B cell (primary cell): ENCODE results near the gene WT1. TPM values are rescaled to one million over a fixed set of nuclear protein-coding genes. Genes with fewer than 3 reads are reported as not detected.

Experiments
- ATAC-seq: fragments of 200-7000 bp; cut with Tn5 transposase; one replicate; pipeline ENCODE4 v1.10.0; 2021; ENCODE audit warnings: low read depth, mild to moderate bottlenecking, moderate number of reproducible peaks, moderate library complexity
- CTCF ChIA-PET: fragments of 350-600 bp; sonication (Branson Sonifier 250); formaldehyde crosslinking; loops from one replicate; lab custom pipeline; 2021; ENCODE audit warnings: antibody characterized with exemption, inconsistent platforms; lab: Charles Lee
- POLR2A ChIA-PET: fragments of 350-600 bp; sonication (Branson Sonifier 250); formaldehyde crosslinking; loops from one replicate; lab custom pipeline; 2021; ENCODE audit warnings: antibody characterized with exemption; lab: Charles Lee
- DNase-seq: peaks from one replicate; pipeline ENCODE4 v3.0.0; 2013
- H2AFZ ChIP-seq: 2 replicates; pipeline ENCODE4 v1.6.1; 2012; ENCODE audit warnings: mild to moderate bottlenecking, low read depth, low read length; ENCODE audit not compliant: insufficient read depth, poor library complexity, severe bottlenecking
- H3K27ac ChIP-seq, 2 donors: 1 replicate in 1 of 2; 2 replicates in 1 of 2; pipeline ENCODE4 v1.5.1; 2012 to 2013; ENCODE audit warnings: low read length in 2 of 2, mild to moderate bottlenecking in 2 of 2, moderate library complexity in 1 of 2
- H3K27me3 ChIP-seq, 4 experiments: fragments of 200-600 bp in 1 of 4; sonication (generic) in 1 of 4; replicated peaks in 1 of 4; 1 replicate in 2 of 4; 2 replicates in 2 of 4; pipeline versions ENCODE4 v1.6.1 to v1.7.0; 2013 to 2016; ENCODE audit warnings: low read length in 3 of 4, mild to moderate bottlenecking in 2 of 4, mixed read lengths in 1 of 4, moderate library complexity in 1 of 4; ENCODE audit not compliant: insufficient read depth in 4 of 4, control insufficient read depth in 3 of 4; ENCODE audit errors: control extremely low read depth in 1 of 4
- H3K36me3 ChIP-seq, 2 experiments: replicated peaks in 1 of 2; 1 replicate in 1 of 2; 2 replicates in 1 of 2; pipeline versions ENCODE4 v1.6.1 to v1.7.1; 2013; ENCODE audit warnings: low read length in 1 of 2; ENCODE audit not compliant: insufficient read depth in 2 of 2, control insufficient read depth in 1 of 2; ENCODE audit errors: control extremely low read depth in 1 of 2, extremely low read depth in 1 of 2
- H3K4me1 ChIP-seq, 2 donors: fragments of 200-600 bp in 1 of 2; sonication (generic) in 1 of 2; 1 replicate in 1 of 2; 2 replicates in 1 of 2; pipeline versions ENCODE4 v1.5.1 to v1.6.1; 2013 to 2017; ENCODE audit warnings: low read length in 2 of 2; ENCODE audit not compliant: control insufficient read depth in 2 of 2, insufficient read depth in 2 of 2
- H3K4me2 ChIP-seq: replicated peaks from 2 replicates; pipeline ENCODE3; 2012; ENCODE audit warnings: mild to moderate bottlenecking, low read depth, low read length; ENCODE audit not compliant: poor library complexity, severe bottlenecking
- H3K4me3 ChIP-seq, 5 experiments: fragments of 200-600 bp in 1 of 5; sonication (generic) in 1 of 5; 1 replicate in 3 of 5; 2 replicates in 2 of 5; pipeline versions ENCODE4 v1.5.1 to v1.7.0; 2011 to 2016; ENCODE audit warnings: low read length in 4 of 5, mild to moderate bottlenecking in 4 of 5, low read depth in 2 of 5, control low read depth in 1 of 5, moderate library complexity in 1 of 5; ENCODE audit not compliant: insufficient read depth in 1 of 5; ENCODE audit errors: control extremely low read depth in 1 of 5, extremely low read depth in 1 of 5
- H3K79me2 ChIP-seq: fragments of 200-600 bp; sonication (generic); one replicate; pipeline ENCODE4 v1.6.0; 2016; ENCODE audit warnings: low read length; ENCODE audit not compliant: control insufficient read depth, insufficient read depth
- H3K9ac ChIP-seq: fragments of 200-600 bp; sonication (generic); 2 replicates; pipeline ENCODE4 v1.6.1; 2017; ENCODE audit warnings: mild to moderate bottlenecking, low read length, moderate library complexity
- H3K9me3 ChIP-seq, 3 donors: one replicate each; pipeline versions ENCODE4 v1.6.1 to v1.7.1; 2013; ENCODE audit warnings: low read length in 2 of 3; ENCODE audit not compliant: control insufficient read depth in 2 of 3, insufficient read depth in 1 of 3; ENCODE audit errors: control extremely low read depth in 1 of 3
- H4K20me1 ChIP-seq: 2 replicates; pipeline ENCODE4 v1.6.0; 2012; ENCODE audit warnings: mild to moderate bottlenecking, low read length; ENCODE audit not compliant: insufficient read depth, control insufficient read depth, poor library complexity, severe bottlenecking
- H3K27ac Mint-ChIP-seq: one replicate; pipeline ENCODE4 v1.8.0; 2021; ENCODE audit warnings: mixed read lengths
- H3K27me3 Mint-ChIP-seq: one replicate; pipeline ENCODE4 v1.8.0; 2021; ENCODE audit warnings: mixed read lengths
- H3K4me1 Mint-ChIP-seq: one replicate; pipeline ENCODE4 v1.8.0; 2021; ENCODE audit warnings: mixed read lengths
- H3K4me3 Mint-ChIP-seq: one replicate; pipeline ENCODE4 v1.8.0; 2021; ENCODE audit warnings: mixed read lengths
- H3K9me3 Mint-ChIP-seq: one replicate; pipeline ENCODE4 v1.8.0; 2022; ENCODE audit warnings: mixed read lengths; ENCODE audit not compliant: insufficient read depth
- EZH2 ChIP-seq: IDR thresholded peaks from 2 replicates; pipeline ENCODE4 v1.6.1; 2012; ENCODE audit warnings: borderline replicate concordance, low read depth, mild to moderate bottlenecking, moderate library complexity, low read length; ENCODE audit not compliant: insufficient read depth, poor library complexity, severe bottlenecking
- WGBS: methylation state at CpG from one replicate; pipeline ENCODE4 v1.1.5; 2013; ENCODE audit warnings: missing lambda C conversion rate; ENCODE audit not compliant: insufficient coverage; 5-methylcytosine and 5-hydroxymethylcytosine counted together
- intact Hi-C: fragments of 100-400 bp; cut with micrococcal nuclease; formaldehyde crosslinking; loops from one replicate; pipeline ENCODE4 v1.10.0; 2022
- polyA plus RNA-seq: library from polyadenylated mRNA; depleted of rRNA; stranded (reverse); fragments of >200 nt; gene quantifications from 2 replicates; pipeline ENCODE4 v1.2.3, GENCODE V29; 2012
- total RNA-seq, 2 donors: library from RNA; stranded (reverse); fragments of 120-200 nt in 1 of 2; gene quantifications; 1 replicate in 1 of 2; 2 replicates in 1 of 2; pipeline versions ENCODE4 v1.2.3 to v1.2.4, GENCODE V29; 2013 to 2022
- TF ChIP-seq, protein P1 (sequence below): fragments of 200-600 bp; IDR thresholded peaks from one replicate; pipeline ENCODE4 v1.8.0; 2022; ENCODE audit warnings: antibody characterized with exemption, mild to moderate bottlenecking

WT1 gene
- total and polyA plus RNA-seq, 2 donors (not counting 1 experiment from before 2014, with no cell fraction given): not detected

DNA sequence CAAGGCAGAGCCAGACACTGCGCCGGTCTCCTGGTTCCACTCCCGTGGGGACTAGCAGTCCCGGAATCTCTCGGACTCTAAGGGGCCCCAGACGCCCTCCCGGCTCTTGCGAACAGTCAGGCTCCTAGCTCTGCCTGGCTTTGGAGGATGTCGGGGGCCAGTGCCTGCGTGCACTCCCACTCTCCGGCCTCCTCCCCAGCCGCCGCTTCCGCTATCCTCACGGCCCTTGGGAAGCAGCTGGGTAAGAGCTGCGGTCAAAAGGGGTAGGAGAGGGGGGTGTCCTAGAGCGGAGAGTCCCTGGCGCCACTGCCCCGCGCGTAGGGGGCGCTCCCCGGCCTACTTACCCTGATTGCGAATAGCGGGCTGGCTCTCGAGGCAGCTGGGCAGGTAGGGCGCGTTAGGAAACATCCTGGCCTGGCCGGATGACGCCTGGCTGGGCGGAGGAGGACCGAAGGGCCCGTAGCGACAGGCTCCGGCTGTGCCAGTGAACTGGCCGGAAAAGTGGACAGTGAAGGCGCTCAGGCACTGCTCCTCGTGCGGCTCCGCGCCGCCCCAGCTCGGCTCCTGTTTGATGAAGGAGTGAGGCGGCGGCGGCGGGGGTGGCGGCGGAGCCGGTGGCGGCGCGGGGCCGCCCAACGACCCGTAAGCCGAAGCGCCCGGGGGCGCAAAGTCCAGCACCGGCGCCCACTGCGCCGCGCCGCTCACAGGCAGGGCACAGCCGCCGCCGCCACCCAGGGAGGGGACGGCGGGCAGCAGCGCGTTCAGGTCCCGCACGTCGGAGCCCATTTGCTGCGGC is 785 bp downstream of the WT1 start:
- Histone ChIP-seq H3K36me3 (no peaks in the 10 kb centered on the region), H3K9ac (no peak overlapping the region), H4K20me1 (no peaks in the 10 kb centered on the region), H3K27me3 (peaks cover 0 to 90% (median 40%) of the 10 kb centered on the region in 4 experiments), H3K27ac (no peak overlapping the region), H3K9me3 (peaks cover 0 to 51% (median 0%) of the 10 kb centered on the region in 3 donors), H3K79me2 (no peaks in the 10 kb centered on the region), H3K4me2 (no peak overlapping the region), H3K4me3 (no peak overlapping the region), H2AFZ (no peak overlapping the region), H3K4me1 (peaks cover 19% of the 10 kb centered on the region in 2 donors)
- no peak overlapping the region for H3K4me3 Mint-ChIP-seq
- TF ChIP-seq, protein P1, sequence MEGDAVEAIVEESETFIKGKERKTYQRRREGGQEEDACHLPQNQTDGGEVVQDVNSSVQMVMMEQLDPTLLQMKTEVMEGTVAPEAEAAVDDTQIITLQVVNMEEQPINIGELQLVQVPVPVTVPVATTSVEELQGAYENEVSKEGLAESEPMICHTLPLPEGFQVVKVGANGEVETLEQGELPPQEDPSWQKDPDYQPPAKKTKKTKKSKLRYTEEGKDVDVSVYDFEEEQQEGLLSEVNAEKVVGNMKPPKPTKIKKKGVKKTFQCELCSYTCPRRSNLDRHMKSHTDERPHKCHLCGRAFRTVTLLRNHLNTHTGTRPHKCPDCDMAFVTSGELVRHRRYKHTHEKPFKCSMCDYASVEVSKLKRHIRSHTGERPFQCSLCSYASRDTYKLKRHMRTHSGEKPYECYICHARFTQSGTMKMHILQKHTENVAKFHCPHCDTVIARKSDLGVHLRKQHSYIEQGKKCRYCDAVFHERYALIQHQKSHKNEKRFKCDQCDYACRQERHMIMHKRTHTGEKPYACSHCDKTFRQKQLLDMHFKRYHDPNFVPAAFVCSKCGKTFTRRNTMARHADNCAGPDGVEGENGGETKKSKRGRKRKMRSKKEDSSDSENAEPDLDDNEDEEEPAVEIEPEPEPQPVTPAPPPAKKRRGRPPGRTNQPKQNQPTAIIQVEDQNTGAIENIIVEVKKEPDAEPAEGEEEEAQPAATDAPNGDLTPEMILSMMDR: no peak
- no peak for TF ChIP-seq EZH2
- no peaks in the 10 kb centered on the region for H3K9me3 Mint-ChIP-seq
- H3K27me3 Mint-ChIP-seq: peaks cover 60% of the 10 kb centered on the region
- CTCF ChIA-PET: no interaction called here
- H3K27ac Mint-ChIP-seq: no peak overlapping the region
- DNase-seq (no peak), ATAC-seq (no peak)
- 7% methylated on average over 75 of the region's 77 CpGs for WGBS
- POLR2A ChIA-PET: no interaction called here
- intact Hi-C loops: no loop called here
- H3K4me1 Mint-ChIP-seq: peaks cover 26% of the 10 kb centered on the region

DNA sequence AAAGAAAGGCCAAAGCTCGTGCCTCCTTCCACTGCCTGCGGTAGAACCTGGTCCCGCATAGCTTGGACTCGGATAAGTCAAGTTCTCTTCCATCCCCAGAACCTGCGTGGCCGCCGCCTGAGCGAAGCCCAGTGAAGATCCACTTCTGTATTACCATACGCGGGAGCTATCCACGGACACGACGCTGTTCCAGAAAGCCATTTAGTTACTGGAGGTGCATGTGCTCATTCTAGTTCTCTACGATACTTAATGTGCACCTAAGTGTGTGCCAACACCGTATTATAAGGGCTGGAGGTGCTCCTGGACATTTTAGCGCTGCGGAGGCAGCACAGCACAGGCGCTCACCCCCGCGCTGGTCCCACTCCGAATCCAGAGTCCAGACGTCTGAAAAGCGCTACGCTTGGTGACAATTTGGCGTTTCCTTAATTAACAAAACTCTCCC is 1.4 kb downstream of the WT1 start:
- peaks cover 0 to 90% (median 39%) of the 10 kb centered on the region in 4 experiments for H3K27me3 ChIP-seq
- H3K4me3 ChIP-seq: no peak overlapping the region
- no peaks in the 10 kb centered on the region for H4K20me1 ChIP-seq
- TF ChIP-seq EZH2: no peak
- TF ChIP-seq, protein P1: no peak
- ChIA-PET CTCF (no interaction called here), POLR2A (no interaction called here)
- H3K36me3 ChIP-seq: no peaks in the 10 kb centered on the region
- ATAC-seq: no peak
- no peak overlapping the region for H3K27ac ChIP-seq
- H3K79me2 ChIP-seq: no peaks in the 10 kb centered on the region
- WGBS: 13% methylated on average over 23 of the region's 25 CpGs
- Mint-ChIP-seq H3K9me3 (no peaks in the 10 kb centered on the region), H3K27ac (no peak overlapping the region), H3K4me3 (no peak overlapping the region), H3K4me1 (peaks cover 26% of the 10 kb centered on the region), H3K27me3 (peaks cover 58% of the 10 kb centered on the region)
- peaks cover 14 to 16% of the 10 kb centered on the region in 2 donors for H3K4me1 ChIP-seq
- H3K9me3 ChIP-seq: peaks cover 0 to 49% (median 0%) of the 10 kb centered on the region in 3 donors
- no peak overlapping the region for H2AFZ ChIP-seq
- intact Hi-C loops: no loop called here
- H3K4me2 ChIP-seq: no peak overlapping the region
- H3K9ac ChIP-seq: no peak overlapping the region
- DNase-seq: peak; percentile 23
